HG03442 (cell line): ENCODE data around the gene DENND5B.
"Not testable (repeated sequence)": the region's sequence is repeated elsewhere in the genome, so short reads cannot be mapped to it uniquely, and the experiment has no call there.

Source experiments
- ATAC-seq: cut with Tn5 transposase; IDR thresholded peaks from one replicate; pipeline ENCODE4 v1.9.1; 2021; ENCODE audit warnings: mild to moderate bottlenecking, moderate library complexity; ENCODE audit not compliant: unreplicated experiment

DENND5B gene

DNA sequence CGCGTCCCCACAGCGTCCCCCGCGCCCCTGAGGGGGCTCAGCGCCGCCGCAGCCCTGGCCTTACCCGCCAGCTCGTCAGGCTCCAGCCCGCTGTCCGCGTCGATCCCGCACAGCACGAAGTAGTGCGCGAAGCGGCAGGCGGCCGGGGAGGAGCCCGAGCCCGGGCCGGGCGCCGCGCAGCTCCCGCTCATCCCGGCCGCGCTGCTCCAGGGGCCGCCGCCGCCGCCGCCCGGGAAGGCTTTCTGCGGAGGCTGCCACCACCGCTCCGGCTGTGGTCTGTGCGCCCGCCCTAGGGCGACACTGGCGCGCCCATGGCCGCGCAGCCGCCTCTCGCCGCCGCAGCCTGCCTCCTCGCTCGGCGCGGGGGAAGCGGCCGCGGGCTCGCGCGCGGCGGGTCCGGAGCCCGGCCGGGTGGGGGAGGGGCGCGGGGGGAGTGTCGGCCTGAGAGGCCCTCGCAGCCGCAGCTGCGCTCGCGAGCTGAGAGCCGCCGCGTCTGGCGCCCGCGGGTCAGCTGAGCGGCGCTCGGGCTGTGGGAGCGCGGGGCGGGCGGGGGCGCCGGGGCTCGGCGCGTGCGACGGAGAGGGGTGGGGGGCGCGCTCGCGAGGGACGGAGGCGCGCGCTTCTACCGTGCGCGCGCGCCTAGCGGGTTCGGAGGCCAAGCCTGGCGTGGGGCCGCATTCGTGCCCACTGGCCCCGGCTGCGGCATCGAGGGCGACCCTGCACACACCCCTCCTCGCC lies at the start of gene DENND5B:
DENND5B (minus strand) TSS at position 495 of the 738 bp plus-strand sequence; CDS start at position 191, 304 bp downstream.
- ATAC-seq = peak; percentile 44

DNA sequence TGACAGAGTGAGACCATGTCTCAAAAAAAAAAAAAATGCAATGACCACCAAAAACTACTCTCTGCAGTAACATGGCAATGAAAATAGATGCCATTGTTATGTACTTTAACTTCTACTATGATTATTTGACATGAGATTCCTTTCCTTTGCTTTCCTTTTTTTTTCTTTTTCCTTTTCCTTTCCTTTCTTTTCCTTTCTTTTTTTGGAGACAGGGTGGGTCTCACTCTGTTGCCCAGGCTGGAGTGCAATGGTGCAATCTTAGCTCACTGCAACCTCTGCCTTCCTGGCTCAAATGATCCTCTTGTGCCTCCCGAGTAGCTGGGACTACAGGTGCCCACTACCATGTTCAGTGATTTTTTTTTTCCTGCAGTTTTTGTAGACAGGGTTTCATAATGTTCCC lies 43.7 kb upstream of the DENND5B start:
- ATAC-seq = no peak

DNA sequence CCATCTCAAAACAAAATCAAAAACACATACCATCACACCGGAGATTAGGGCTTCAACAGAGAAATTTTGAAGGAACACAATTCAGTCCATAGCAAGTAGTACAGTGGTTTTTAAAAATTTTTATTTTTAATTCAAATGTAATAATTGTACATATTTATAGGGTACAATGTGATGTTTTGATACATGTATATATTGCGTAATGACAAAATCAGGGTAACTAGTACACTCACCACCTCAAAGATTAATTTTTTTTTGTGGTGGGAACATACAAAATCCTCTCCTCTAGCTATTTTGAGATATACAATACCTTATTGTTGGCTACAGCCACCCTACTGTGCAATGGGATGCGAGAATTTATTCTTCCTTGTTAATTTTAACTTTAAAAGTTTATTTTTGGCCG lies 42.5 kb upstream of the DENND5B start:
- ATAC-seq = no peak

DNA sequence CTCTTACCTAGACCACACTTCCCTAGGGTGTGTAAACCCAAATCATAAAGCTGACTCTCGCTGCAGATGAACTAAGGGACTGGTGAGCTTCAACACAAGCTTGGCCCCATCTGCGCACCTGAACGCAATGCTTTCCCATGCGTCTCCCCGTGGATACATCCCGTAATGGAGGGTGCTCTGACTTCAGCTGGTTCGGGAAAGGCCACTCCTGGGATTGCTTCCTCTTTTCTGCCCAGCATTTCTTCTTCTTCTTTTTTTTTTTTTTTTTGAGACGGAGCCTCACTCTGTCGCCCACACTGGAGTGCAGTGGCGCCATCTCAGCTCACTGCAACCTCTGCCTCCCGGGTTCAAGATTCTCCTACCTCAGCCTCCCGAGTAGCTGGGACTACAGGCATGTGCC lies 40.9 kb upstream of the DENND5B start:
- no peak for ATAC-seq

DNA sequence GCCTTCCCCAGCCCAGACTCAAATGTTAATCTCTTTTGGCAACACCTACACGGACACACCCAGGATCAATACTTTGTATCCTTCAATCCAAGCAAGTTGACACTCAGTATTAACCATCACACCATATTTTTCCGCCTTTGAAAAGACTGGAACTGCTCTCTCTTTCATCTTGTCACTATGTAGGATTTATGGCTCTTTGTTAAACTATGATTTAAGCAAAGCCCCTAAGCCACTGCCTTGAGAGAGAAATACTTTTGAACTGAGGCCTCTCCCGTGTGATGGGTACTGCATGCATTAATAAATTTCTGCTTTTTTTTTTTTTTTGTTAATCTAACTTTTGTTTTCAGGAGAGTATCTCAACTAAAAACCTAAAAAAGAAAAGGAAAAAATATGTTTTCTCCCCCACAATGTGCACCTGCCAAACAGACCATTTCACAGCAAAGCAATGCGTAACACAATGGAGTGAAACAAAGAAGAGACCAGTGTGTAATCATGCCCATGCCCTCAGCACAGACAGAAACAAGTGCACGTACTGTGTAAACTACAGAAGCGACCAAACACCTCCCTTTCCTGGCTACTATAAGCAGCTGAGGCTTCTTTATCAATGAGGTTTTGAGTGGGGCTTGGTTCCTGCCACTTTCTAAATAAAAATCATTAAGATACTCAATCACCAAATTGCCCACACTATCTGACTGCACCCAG lies 40.2 kb upstream of the DENND5B start:
- ATAC-seq = no peak

DNA sequence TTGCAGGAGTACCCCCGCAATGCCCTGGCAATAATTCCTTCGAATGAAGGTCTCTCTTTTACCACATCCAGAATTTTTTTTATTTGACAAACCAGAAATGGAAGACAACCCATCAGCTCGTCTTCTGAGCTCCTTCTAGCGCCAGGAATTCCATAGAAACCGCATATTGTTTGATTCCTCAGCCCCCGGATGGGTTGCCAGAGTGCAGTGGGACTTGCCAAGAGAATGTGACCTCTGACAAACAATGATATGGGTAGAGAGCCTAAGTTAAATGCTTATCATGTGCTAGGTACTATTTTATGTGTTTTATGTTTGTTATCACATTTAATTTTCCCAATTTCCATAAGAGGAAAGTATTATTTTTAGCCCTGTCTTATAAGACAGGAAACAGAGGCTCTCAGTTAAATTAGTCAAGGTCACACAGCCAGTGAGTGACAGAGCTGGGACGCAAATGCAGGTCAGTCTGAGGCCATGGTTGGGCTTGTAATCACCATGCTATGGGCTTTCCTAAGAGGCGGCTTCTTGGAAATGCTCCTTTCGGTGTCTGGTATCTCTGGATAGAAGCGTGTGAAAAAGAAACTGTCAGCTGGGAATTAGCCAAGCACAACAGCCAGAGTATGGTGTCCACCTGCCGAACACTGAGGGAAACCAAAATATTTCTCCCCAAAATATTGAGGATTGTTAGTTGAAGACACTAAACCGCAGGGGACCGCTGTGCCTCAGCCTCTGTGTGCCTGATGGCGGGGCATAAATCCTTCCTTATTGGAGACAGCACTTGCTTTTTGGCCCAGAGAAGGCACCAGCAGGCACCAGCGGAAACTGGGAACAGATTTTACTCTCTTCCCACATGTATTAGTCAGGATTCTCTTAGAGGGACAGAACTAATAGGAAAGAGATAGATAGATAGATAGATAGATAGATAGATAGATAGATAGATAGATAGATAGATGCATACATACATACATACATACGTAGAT lies 39.1 kb upstream of the DENND5B start:
- ATAC-seq = no peak

DNA sequence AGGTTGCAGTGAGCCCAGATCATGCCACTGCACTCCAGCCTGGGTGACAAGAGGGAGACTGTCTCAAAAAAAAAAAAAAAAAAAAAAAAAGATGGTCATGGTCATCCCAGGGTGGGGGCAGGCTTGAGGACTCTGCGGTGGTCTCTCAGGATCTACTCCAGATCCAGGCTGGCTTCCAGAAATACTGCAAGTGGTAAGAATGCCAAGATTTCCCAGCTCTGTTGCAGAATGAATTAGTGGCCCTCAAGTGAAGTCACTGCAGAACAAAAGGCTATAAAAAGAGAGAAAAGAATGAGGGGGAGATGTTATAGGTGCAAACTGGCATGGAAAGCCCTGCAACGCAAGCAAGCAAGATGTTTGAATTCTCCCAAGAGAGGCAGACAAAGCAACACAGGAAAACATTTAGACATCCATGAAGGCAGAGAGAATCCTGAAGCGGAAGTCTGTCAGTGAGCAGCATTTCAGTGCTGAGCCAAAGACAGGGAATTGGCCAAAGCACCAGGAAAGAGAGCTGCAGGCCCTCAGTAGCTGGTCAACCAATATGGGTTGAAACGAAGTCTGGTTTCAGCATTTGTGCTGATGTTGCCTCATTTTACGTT lies 36.6 kb upstream of the DENND5B start:
- no peak for ATAC-seq

DNA sequence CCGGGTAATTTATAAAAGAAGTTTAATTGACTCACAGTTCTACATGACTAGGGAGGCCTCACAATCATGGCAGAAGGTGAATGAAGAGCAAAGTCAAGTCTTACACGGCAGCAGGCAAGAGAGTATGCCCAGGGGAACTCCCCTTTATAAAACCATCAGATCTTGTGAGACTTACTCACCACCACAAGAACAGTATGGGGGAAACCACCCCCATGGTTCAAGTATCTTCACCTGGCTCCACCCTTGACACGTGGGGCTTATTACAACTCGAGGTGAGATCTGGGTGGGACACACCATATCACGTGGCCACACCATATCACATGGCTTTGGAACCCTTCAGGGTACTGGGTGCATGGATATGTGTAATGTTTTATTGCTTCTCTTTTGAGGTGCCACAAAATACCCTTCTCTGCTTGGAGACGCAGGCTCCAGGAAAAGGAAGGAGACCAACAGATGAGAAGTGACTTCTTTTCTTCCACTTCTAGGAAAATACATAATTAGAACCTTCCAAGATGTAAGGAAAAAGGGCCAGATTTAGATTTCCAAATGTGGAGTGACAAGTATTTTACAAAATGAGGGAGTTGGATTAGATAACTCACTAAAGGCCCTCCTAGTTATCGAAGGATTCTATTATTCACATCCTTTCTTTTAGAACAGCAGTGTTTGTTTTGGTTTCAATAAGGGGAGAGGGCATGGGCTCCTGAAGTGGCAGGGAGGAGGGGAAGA lies 35.5 kb upstream of the DENND5B start:
- ATAC-seq = no peak

DNA sequence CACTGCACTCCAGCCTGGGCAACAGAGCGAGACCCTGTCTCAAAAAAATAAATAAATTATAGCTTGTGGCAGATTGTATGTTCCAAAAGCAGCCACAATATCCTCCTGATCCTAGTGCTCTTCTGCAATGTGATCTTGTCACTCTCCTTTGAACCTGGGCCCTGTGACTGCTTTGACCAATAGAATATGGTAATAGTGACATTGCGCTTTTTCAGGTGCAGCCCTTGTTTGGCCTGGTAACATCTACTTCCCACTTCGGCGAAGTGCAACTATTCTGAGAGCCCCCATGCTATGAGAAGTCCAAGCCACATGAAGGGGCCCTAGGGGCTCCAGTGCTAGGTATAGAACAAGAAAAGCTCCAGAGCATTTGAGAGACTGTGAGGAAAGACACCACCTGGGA lies 31.1 kb upstream of the DENND5B start:
- no peak for ATAC-seq

DNA sequence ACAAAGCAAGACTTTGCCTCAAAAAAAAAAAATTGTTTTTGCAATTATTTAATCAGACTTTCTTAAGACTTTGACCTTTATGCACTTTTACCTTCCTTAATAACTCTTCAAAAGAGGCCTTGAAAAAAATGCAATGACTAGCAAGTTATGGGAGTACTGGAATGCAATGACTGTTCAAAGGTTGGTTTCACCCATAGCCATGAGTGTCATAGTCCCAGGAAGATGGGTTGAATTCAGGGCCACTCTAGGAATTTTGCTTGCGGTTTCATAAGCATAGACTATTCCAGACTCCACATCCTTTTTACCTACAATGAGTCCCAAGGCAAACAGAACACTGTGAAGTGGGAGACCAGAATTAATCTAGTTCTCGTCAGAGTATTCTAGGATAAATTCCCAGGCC lies 29.4 kb upstream of the DENND5B start:
- no peak for ATAC-seq

DNA sequence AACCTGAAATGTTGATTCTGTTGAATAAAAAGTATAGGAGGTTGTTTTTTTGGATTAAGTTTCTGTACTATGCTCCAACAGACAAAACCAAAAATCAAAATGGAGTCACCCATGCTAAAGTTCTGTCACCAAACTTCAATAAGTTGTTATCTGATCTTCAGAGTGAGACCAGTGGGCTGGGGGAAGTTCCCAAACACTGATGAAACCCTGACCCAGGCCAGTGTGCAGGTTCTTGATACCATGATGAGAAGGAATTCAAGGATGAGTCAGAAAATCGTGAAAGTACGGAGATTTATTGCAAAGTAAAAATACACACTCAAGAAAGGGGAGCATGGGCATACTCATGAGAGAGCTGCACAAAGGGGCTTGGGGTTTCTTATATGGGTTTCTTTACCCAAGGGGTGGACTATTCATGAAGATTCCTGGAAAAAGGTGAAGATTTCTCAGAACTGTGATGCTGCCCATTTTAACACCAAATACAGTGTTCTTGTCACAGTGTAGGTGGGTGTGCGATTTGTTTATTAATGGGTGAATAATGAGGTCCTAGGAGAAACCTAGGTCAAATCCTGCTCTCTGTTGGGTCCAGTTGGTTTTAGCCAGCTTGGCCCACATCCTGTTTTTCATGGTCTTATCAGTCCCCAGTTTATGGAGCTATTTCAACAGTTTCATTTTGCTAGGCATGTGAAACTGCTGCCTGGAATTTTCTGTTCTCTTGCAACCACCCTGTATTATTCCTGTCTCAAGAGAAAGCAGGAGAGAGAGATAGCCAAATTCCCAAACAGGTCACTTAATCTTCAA lies 27.5 kb upstream of the DENND5B start:
- no peak for ATAC-seq

DNA sequence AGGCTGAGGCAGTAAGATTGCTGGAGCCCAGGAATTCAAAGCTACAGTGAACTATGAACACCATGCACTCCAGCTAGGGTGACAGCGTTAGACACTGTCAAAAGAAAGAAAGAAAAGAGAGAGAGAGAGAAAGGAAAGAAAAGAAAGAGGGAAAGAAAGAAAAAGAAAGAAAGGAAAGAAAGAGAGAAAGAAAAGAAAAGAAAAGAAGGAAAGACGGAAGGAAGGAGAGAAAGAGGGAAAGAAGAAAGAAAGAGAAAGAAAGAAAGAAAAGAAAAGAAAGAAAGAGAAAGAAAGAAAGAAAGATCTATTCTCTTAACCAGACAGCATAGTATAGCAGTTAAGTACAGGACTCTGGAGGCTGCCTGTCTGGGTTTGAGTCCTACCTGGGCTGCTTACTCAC lies 21.9 kb upstream of the DENND5B start:
- ATAC-seq = no peak

DNA sequence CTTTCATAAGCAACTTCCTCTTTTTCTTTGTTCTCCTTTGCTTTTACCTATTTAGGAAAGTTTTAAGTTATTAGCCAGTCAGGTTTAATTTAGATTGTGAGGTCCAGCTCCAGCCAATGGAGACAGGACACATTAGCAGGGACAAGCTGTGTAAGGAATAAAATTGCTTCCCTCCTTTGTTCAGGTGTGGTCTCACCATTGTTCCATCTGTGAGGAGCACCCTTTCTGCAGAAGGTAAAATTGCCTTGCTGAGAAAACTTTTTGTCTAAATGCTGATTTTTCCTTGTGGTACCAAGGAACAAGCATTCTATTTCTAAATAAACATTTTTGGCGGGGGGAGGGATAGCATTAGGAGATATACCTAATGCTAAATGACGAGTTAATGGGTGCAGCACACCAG lies 17.4 kb upstream of the DENND5B start:
- not testable (repeated sequence) for ATAC-seq

DNA sequence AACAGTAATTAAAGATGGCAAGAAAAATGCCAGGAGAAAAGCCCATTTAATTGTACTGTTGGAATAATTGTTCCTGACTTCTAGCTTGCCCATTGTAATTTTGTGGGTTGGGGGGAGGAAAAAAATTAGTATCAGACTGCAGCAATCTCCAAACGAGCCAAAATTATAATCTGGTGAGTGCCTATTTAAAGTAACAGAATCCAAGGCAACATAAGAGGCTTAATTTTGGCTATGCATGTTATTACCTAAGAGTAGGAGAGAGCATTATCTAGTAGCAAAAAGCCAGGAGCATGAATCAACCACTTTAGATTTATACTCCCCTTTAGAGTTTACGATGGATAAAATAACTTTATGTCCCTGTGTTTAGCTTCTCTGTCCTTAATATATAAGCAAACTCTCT lies 14.6 kb upstream of the DENND5B start:
- no peak for ATAC-seq

DNA sequence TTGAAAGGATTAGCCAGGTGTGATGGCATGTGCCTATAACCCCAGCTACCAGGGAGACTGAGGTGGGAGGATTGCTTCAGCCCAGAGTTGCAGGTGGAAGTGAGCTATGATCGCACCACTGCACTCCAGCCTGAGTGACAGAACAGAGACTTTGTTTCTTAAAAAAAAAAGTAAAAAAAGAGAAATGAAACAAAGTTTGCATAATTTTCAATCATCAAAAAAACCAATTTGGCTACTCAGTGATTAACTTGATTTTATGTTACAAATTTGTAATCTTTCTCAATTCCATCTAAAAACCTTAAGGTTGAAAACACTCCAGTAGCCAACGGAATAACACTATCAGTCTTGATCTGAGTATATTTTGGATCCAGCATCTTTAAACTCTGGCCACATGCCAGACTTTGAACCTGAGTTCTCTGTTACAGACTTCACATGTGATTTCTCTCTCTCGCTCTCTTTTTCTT lies 12.6 kb upstream of the DENND5B start:
- peak; percentile 93 for ATAC-seq

DNA sequence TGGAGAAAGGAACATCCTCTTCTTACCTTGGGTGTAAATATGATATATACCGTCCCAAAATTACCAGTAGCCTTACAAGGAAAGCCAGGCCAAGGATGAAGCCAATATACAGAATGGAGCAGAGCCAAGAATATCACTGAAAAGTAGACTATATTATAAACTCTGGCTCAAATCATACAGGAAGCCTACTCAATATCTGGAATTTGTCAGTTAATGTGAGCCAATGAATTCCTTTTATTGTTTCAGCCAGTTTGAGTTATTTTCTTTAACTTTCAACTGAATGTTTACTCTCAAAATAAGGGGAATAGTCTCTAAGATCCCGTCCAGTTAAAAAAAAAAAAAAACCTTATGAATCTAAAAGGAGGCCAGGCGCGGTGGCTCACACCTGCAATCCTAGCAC lies 9.8 kb upstream of the DENND5B start:
- no peak for ATAC-seq

DNA sequence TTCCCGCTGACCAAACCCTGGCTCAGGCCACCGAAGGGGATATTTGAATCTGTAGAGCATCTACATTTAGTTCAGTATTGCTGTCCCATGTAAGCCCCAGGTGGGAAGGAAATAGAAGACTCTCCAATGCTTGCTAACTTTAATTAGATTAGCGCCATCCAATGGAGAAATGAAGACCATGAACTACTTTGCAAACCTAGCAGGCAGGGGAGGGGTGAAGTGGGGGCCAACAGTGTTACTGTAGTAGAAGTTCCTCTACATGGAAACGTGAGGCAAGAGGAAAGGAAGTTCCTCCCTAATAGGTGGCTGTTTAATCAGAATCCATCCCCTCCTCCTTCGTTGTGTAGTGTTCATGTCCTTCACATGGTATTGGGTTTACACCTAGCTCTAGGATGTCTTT lies 9.3 kb upstream of the DENND5B start:
- no peak for ATAC-seq

DNA sequence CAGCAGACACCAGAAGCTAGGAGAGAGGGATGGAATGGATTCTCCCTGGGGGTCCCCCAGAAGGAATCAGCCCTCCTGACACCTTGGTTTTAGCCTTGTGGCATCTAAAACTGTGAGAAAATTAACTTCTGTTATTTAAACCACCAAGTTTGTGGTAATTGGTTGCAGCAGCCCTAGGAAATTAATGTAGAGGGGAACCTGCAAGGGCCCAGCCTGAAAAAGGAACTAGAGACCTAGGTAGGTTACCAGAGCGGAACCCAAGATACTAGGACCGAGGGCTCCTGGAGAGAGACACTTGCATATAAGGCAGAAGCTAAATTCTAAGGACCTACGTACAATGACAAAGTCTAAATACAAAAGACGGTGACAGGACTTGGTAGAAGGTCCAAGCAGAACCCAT lies 8.1 kb upstream of the DENND5B start:
- peak; percentile 55 for ATAC-seq

DNA sequence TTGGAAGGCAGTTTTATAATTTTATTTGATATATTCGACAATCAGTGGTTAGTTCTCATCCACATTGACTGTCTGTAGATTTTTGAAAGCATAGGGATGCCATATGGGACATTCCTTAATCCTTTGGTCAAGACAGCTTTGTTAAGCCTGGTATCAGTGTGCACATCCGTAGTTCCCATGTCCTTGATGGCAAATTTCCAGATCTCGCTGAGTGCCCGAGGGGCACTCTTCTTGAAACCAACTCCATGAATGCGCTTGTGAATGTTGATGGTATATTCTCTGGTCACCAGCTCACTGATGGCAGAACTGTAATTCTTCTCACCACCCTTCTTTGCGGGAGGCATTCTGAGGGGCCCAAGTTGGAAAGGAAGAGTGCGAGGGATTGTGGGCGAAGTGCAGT lies 6.1 kb upstream of the DENND5B start:
- ATAC-seq = no peak
